ENCODE results near the gene LIN54.

- TF ChIP-seq ZNF423 (CRISPR knock-in tag; IDR thresholded peaks at IDR 0.05) = no peak
- TF ChIP-seq, protein P1, sequence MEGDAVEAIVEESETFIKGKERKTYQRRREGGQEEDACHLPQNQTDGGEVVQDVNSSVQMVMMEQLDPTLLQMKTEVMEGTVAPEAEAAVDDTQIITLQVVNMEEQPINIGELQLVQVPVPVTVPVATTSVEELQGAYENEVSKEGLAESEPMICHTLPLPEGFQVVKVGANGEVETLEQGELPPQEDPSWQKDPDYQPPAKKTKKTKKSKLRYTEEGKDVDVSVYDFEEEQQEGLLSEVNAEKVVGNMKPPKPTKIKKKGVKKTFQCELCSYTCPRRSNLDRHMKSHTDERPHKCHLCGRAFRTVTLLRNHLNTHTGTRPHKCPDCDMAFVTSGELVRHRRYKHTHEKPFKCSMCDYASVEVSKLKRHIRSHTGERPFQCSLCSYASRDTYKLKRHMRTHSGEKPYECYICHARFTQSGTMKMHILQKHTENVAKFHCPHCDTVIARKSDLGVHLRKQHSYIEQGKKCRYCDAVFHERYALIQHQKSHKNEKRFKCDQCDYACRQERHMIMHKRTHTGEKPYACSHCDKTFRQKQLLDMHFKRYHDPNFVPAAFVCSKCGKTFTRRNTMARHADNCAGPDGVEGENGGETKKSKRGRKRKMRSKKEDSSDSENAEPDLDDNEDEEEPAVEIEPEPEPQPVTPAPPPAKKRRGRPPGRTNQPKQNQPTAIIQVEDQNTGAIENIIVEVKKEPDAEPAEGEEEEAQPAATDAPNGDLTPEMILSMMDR (IDR thresholded peaks at IDR 0.05) = no peak
- TF ChIP-seq PRDM15 (CRISPR knock-in tag; IDR thresholded peaks at IDR 0.05) = no peak
- TF ChIP-seq, protein P2, sequence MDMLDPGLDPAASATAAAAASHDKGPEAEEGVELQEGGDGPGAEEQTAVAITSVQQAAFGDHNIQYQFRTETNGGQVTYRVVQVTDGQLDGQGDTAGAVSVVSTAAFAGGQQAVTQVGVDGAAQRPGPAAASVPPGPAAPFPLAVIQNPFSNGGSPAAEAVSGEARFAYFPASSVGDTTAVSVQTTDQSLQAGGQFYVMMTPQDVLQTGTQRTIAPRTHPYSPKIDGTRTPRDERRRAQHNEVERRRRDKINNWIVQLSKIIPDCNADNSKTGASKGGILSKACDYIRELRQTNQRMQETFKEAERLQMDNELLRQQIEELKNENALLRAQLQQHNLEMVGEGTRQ (CRISPR knock-in tag; IDR thresholded peaks at IDR 0.05) = no peak
- TF ChIP-seq, protein P3, sequence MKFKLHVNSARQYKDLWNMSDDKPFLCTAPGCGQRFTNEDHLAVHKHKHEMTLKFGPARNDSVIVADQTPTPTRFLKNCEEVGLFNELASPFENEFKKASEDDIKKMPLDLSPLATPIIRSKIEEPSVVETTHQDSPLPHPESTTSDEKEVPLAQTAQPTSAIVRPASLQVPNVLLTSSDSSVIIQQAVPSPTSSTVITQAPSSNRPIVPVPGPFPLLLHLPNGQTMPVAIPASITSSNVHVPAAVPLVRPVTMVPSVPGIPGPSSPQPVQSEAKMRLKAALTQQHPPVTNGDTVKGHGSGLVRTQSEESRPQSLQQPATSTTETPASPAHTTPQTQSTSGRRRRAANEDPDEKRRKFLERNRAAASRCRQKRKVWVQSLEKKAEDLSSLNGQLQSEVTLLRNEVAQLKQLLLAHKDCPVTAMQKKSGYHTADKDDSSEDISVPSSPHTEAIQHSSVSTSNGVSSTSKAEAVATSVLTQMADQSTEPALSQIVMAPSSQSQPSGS (CRISPR knock-in tag; IDR thresholded peaks at IDR 0.05; ENCODE audit: borderline replicate concordance, low read depth) = no peak
- no peak for TF ChIP-seq ZNF317 (CRISPR knock-in tag; IDR thresholded peaks at IDR 0.05; ENCODE audit: borderline replicate concordance, low read depth)
- no peak for TF ChIP-seq SP1 (CRISPR knock-in tag; conservative IDR thresholded peaks at IDR 0.05)
- TF ChIP-seq, protein P4, sequence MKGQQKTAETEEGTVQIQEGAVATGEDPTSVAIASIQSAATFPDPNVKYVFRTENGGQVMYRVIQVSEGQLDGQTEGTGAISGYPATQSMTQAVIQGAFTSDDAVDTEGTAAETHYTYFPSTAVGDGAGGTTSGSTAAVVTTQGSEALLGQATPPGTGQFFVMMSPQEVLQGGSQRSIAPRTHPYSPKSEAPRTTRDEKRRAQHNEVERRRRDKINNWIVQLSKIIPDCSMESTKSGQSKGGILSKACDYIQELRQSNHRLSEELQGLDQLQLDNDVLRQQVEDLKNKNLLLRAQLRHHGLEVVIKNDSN (CRISPR knock-in tag; IDR thresholded peaks at IDR 0.05) = no peak
- no peak for TF ChIP-seq ESRRA (CRISPR knock-in tag; IDR thresholded peaks at IDR 0.05; ENCODE audit: borderline replicate concordance)
- TF ChIP-seq EMX1 (CRISPR knock-in tag; IDR thresholded peaks at IDR 0.05) = no peak
- no peak for TF ChIP-seq FOXP1 (CRISPR knock-in tag; IDR thresholded peaks at IDR 0.05; ENCODE audit: borderline replicate concordance)
- TF ChIP-seq TEAD4 (CRISPR knock-in tag; IDR thresholded peaks at IDR 0.05) = no peak
- TF ChIP-seq FOXK1 (CRISPR knock-in tag; IDR thresholded peaks at IDR 0.05) = no peak
- no peak for TF ChIP-seq ETV6 (CRISPR knock-in tag; IDR thresholded peaks at IDR 0.05)
These were observed 97.3 kb downstream of the LIN54 start for GRCh38 chr4:82913305-82913704.
